ENCODE measurements around the gene PIGR.

DNA sequence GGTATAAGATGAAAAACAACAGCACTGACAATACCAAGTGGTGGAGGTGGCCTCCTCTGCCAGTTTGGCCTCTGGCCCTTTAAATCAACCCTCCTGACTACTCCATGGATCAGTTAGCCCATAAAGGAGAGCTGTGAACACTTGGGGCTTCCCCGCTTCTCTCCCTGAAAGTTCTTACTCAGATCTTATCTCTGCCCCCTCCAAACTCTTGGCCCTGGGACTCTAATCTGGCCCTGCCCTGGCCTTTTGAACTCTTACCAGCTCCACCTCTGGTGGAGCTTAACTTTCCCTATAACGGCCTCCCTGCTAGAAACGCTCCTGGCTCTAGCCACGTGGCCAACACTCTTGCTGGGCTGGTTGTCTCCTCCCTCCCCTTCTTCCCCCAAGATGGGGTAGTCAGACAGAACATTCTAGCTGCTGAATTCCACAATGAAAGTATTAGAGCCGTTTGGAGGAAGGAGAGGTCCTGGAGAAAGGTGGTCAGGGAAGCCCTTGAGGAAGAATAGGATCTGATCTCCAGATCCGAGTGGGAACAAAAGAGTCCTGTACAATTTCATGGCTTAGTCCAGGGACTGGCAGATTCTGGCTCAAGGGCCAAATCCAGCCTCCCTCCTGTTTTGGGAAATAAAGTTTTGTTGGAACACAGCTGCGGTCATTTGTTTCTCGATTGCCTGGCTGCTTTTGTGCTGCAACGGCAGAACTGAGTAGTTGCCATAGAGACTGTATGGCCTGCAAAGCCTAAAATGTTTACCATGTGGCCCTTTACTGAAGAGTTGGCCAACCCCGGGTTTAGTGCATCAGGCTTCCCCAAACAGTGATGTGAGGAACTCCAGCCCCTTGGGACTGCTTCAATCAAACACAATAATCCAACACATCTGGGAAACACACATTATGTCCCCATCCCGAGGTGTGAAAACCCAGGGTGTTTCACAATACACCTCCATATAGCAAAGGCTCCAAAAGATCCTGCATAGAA, 9.5 kb upstream of the PIGR start:
- TF ChIP-seq, protein P1, sequence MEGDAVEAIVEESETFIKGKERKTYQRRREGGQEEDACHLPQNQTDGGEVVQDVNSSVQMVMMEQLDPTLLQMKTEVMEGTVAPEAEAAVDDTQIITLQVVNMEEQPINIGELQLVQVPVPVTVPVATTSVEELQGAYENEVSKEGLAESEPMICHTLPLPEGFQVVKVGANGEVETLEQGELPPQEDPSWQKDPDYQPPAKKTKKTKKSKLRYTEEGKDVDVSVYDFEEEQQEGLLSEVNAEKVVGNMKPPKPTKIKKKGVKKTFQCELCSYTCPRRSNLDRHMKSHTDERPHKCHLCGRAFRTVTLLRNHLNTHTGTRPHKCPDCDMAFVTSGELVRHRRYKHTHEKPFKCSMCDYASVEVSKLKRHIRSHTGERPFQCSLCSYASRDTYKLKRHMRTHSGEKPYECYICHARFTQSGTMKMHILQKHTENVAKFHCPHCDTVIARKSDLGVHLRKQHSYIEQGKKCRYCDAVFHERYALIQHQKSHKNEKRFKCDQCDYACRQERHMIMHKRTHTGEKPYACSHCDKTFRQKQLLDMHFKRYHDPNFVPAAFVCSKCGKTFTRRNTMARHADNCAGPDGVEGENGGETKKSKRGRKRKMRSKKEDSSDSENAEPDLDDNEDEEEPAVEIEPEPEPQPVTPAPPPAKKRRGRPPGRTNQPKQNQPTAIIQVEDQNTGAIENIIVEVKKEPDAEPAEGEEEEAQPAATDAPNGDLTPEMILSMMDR (IDR thresholded peaks at IDR 0.05), result no peak
- TF ChIP-seq CHD2 (IDR thresholded peaks at IDR 0.05; ENCODE audit: low read length, partially characterized antibody) (no peak), RCOR1 (IDR thresholded peaks at IDR 0.05; ENCODE audit: low read length) (no peak), YY1 (IDR thresholded peaks at IDR 0.05; ENCODE audit: low read depth) (no peak), SIN3A (IDR thresholded peaks at IDR 0.05; ENCODE audit: borderline replicate concordance, low read depth, low read length) (no peak), POLR2AphosphoS5 (IDR thresholded peaks at IDR 0.05; ENCODE audit: low read depth, low read length) (no peak), JUND (IDR thresholded peaks at IDR 0.05) (no peak), EP300 (IDR thresholded peaks at IDR 0.05; ENCODE audit: borderline replicate concordance in 1 of 2, low read depth in 1 of 2, low read length in 1 of 2) (no peak), MXI1 (IDR thresholded peaks at IDR 0.05; ENCODE audit: low read depth, low read length) (no peak), TEAD4 (IDR thresholded peaks at IDR 0.05; ENCODE audit: borderline replicate concordance, insufficient read depth) (no peak)
- TF ChIP-seq, protein P2, sequence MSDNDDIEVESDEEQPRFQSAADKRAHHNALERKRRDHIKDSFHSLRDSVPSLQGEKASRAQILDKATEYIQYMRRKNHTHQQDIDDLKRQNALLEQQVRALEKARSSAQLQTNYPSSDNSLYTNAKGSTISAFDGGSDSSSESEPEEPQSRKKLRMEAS (IDR thresholded peaks at IDR 0.05; ENCODE audit: low read depth), result no peak
- TF ChIP-seq, protein P3, sequence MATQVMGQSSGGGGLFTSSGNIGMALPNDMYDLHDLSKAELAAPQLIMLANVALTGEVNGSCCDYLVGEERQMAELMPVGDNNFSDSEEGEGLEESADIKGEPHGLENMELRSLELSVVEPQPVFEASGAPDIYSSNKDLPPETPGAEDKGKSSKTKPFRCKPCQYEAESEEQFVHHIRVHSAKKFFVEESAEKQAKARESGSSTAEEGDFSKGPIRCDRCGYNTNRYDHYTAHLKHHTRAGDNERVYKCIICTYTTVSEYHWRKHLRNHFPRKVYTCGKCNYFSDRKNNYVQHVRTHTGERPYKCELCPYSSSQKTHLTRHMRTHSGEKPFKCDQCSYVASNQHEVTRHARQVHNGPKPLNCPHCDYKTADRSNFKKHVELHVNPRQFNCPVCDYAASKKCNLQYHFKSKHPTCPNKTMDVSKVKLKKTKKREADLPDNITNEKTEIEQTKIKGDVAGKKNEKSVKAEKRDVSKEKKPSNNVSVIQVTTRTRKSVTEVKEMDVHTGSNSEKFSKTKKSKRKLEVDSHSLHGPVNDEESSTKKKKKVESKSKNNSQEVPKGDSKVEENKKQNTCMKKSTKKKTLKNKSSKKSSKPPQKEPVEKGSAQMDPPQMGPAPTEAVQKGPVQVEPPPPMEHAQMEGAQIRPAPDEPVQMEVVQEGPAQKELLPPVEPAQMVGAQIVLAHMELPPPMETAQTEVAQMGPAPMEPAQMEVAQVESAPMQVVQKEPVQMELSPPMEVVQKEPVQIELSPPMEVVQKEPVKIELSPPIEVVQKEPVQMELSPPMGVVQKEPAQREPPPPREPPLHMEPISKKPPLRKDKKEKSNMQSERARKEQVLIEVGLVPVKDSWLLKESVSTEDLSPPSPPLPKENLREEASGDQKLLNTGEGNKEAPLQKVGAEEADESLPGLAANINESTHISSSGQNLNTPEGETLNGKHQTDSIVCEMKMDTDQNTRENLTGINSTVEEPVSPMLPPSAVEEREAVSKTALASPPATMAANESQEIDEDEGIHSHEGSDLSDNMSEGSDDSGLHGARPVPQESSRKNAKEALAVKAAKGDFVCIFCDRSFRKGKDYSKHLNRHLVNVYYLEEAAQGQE (IDR thresholded peaks at IDR 0.05; ENCODE audit: low read depth, low read length), result no peak

Data from SK-N-SH (cell line).